WTC11 (cell line): Measurements from ENCODE around the gene TEX51. TPM values are rescaled to one million over a fixed set of nuclear protein-coding genes. Genes with fewer than 3 reads are reported as not detected.

ENCODE experiments used
- CBFB ChIP-seq: sonication (generic); formaldehyde crosslinking; IDR thresholded peaks from 2 replicates; pipeline ENCODE4 v1.8.1; 2022; ENCODE audit warnings: mild to moderate bottlenecking, low read depth, missing genetic modification reagents
- EMX1 ChIP-seq: fragments of 250-450 bp; sonication (Bioruptor Pico); IDR thresholded peaks from 2 replicates; pipeline ENCODE4 v1.8.0; 2021; ENCODE audit warnings: mild to moderate bottlenecking
- ETV6 ChIP-seq: sonication (generic); formaldehyde crosslinking; IDR thresholded peaks from 2 replicates; pipeline ENCODE4 v1.8.1; 2022; ENCODE audit warnings: mild to moderate bottlenecking, missing genetic modification reagents
- FOXJ3 ChIP-seq: sonication (generic); formaldehyde crosslinking; IDR thresholded peaks from 2 replicates; pipeline ENCODE4 v1.9.0; 2021; ENCODE audit warnings: missing genetic modification reagents, mild to moderate bottlenecking, borderline replicate concordance
- FOXK1 ChIP-seq: sonication (generic); formaldehyde crosslinking; IDR thresholded peaks from 2 replicates; pipeline ENCODE4 v1.8.0; 2022; ENCODE audit warnings: mild to moderate bottlenecking, moderate library complexity, missing genetic modification reagents
- FOXP1 ChIP-seq: sonication (generic); formaldehyde crosslinking; IDR thresholded peaks from 2 replicates; pipeline ENCODE4 v1.8.0; 2022; ENCODE audit warnings: missing genetic modification reagents, mild to moderate bottlenecking, moderate library complexity, borderline replicate concordance
- HMGA2 ChIP-seq: fragments of 250-450 bp; sonication (Bioruptor Pico); IDR thresholded peaks from 2 replicates; pipeline ENCODE4 v1.4.0; 2021; ENCODE audit warnings: mild to moderate bottlenecking, moderate library complexity
- IRF2 ChIP-seq: sonication (generic); formaldehyde crosslinking; IDR thresholded peaks from 2 replicates; pipeline ENCODE4 v1.8.0; 2022; ENCODE audit warnings: low read depth, missing genetic modification reagents, borderline replicate concordance
- JUN ChIP-seq: sonication (generic); formaldehyde crosslinking; IDR thresholded peaks from 2 replicates; pipeline ENCODE4 v1.8.0; 2023; ENCODE audit warnings: mild to moderate bottlenecking, missing genetic modification reagents
- MXD4 ChIP-seq: fragments of 250-450 bp; sonication (Bioruptor Pico); IDR thresholded peaks from 2 replicates; pipeline ENCODE4 v1.8.0; 2021; ENCODE audit warnings: mild to moderate bottlenecking, moderate library complexity, borderline replicate concordance
- MYBL2 ChIP-seq: sonication (generic); formaldehyde crosslinking; IDR thresholded peaks from 2 replicates; pipeline ENCODE4 v1.8.1; 2023; ENCODE audit warnings: mild to moderate bottlenecking, moderate library complexity, missing genetic modification reagents
- NR2C2 ChIP-seq: sonication (generic); formaldehyde crosslinking; IDR thresholded peaks from 2 replicates; pipeline ENCODE4 v1.8.0; 2022; ENCODE audit warnings: mild to moderate bottlenecking, missing genetic modification reagents
- SMAD4 ChIP-seq: sonication (generic); formaldehyde crosslinking; IDR thresholded peaks from 2 replicates; pipeline ENCODE4 v1.8.0; 2022; ENCODE audit warnings: mild to moderate bottlenecking, missing genetic modification reagents
- SOX15 ChIP-seq: fragments of 250-450 bp; sonication (Bioruptor Pico); IDR thresholded peaks from 2 replicates; pipeline ENCODE4 v1.9.0; 2021; ENCODE audit warnings: mild to moderate bottlenecking
- TEAD4 ChIP-seq: sonication (generic); formaldehyde crosslinking; IDR thresholded peaks from 2 replicates; pipeline ENCODE4 v1.8.0; 2022; ENCODE audit warnings: mild to moderate bottlenecking, missing genetic modification reagents
- ZNF232 ChIP-seq: sonication (generic); formaldehyde crosslinking; IDR thresholded peaks from 2 replicates; pipeline ENCODE4 v1.8.0; 2022; ENCODE audit warnings: mild to moderate bottlenecking, missing genetic modification reagents
- ZNF263 ChIP-seq: sonication (generic); formaldehyde crosslinking; IDR thresholded peaks from 2 replicates; pipeline ENCODE4 v1.8.1; 2022; ENCODE audit warnings: low read depth, mild to moderate bottlenecking, moderate library complexity, missing genetic modification reagents
- total RNA-seq: library from RNA; stranded (reverse); gene quantifications from 3 replicates; pipeline ENCODE4 v1.2.3, GENCODE V29; 2021
- TF ChIP-seq, protein P1 (sequence below): sonication (generic); formaldehyde crosslinking; IDR thresholded peaks from 2 replicates; pipeline ENCODE4 v1.8.0; 2022; ENCODE audit warnings: missing genetic modification reagents
- TF ChIP-seq, protein P2 (sequence below): fragments of 250-450 bp; sonication (Bioruptor Pico); conservative IDR thresholded peaks from 2 replicates; pipeline ENCODE4 v1.9.0; 2021; ENCODE audit warnings: mild to moderate bottlenecking
- TF ChIP-seq, protein P3 (sequence below): sonication (generic); formaldehyde crosslinking; IDR thresholded peaks from 2 replicates; pipeline ENCODE4 v1.8.0; 2022; ENCODE audit warnings: mild to moderate bottlenecking, missing genetic modification reagents
- TF ChIP-seq, protein P4 (sequence below): fragments of 250-450 bp; sonication (Bioruptor Pico); IDR thresholded peaks from 2 replicates; pipeline ENCODE4 v1.9.0; 2021; ENCODE audit warnings: mild to moderate bottlenecking, borderline replicate concordance
- TF ChIP-seq, protein P5 (sequence below): sonication (generic); formaldehyde crosslinking; IDR thresholded peaks from 2 replicates; pipeline ENCODE4 v1.8.1; 2022; ENCODE audit warnings: low read depth, missing genetic modification reagents, borderline replicate concordance
- TF ChIP-seq, protein P6 (sequence below): sonication (generic); formaldehyde crosslinking; IDR thresholded peaks from 2 replicates; pipeline ENCODE4 v1.8.1; 2022; ENCODE audit warnings: mild to moderate bottlenecking, missing genetic modification reagents, moderate library complexity, borderline replicate concordance
- TF ChIP-seq, protein P7 (sequence below): sonication (generic); formaldehyde crosslinking; IDR thresholded peaks from 2 replicates; pipeline ENCODE4 v1.8.1; 2023; ENCODE audit warnings: mild to moderate bottlenecking, missing genetic modification reagents

TEX51 gene
- total RNA-seq, 1 experiment from 2014 or later, result not detected

DNA sequence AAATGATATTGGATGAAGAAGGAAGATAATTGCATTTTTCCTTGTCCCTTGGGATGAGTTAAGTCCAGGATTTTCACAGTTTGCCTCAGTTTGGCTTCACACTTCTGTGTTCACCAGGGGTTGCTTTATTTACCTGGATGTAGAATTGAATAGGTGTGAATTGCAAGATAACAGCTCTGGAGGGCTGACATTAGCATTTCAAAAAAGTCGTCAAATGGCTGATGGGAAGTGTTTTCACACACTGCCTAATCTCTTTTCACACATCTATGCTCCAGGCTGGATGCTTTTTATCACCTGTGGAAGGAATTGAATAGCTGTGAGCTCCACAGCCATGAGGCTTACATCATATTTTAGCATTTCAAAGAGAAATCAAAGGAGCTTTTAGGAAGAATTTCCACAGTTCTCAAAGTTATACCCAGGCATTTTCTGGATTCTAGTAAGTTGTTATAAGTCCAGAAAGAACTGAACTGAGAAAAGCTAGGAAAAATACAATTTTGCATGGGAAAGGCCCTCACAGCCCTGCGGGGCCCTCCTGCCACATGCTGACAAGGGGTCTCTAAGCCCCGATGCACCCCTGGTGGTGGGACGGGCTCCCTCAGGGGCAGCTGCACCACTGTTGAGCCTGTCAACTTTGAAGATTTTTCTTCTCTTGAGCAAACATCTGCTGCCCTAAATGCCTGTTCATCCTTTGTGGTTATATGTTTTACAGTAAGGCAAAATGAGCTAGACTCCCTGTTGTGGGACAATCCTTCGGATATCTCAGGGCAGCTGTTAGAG lies 43.9 kb downstream of the TEX51 start (continued):
- TF ChIP-seq FOXK1 (CRISPR knock-in tag) (0 out of 2 replicates have a peak, but pooled peaks have one; percentile 23), SMAD4 (no peak), HMGA2 (no peak), SOX15 (CRISPR knock-in tag) (no peak), MYBL2 (0 out of 2 replicates have a peak, but pooled peaks have one; percentile 38), MXD4 (CRISPR knock-in tag) (no peak), NR2C2 (CRISPR knock-in tag) (no peak), IRF2 (CRISPR knock-in tag) (no peak), CBFB (CRISPR knock-in tag) (no peak), EMX1 (CRISPR knock-in tag) (no peak), ETV6 (CRISPR knock-in tag) (no peak), ZNF232 (CRISPR knock-in tag) (no peak), FOXJ3 (CRISPR knock-in tag) (no peak), FOXP1 (no peak), ZNF263 (CRISPR knock-in tag) (no peak), TEAD4 (CRISPR knock-in tag) (no peak), JUN (no peak)
- TF ChIP-seq, protein P1, sequence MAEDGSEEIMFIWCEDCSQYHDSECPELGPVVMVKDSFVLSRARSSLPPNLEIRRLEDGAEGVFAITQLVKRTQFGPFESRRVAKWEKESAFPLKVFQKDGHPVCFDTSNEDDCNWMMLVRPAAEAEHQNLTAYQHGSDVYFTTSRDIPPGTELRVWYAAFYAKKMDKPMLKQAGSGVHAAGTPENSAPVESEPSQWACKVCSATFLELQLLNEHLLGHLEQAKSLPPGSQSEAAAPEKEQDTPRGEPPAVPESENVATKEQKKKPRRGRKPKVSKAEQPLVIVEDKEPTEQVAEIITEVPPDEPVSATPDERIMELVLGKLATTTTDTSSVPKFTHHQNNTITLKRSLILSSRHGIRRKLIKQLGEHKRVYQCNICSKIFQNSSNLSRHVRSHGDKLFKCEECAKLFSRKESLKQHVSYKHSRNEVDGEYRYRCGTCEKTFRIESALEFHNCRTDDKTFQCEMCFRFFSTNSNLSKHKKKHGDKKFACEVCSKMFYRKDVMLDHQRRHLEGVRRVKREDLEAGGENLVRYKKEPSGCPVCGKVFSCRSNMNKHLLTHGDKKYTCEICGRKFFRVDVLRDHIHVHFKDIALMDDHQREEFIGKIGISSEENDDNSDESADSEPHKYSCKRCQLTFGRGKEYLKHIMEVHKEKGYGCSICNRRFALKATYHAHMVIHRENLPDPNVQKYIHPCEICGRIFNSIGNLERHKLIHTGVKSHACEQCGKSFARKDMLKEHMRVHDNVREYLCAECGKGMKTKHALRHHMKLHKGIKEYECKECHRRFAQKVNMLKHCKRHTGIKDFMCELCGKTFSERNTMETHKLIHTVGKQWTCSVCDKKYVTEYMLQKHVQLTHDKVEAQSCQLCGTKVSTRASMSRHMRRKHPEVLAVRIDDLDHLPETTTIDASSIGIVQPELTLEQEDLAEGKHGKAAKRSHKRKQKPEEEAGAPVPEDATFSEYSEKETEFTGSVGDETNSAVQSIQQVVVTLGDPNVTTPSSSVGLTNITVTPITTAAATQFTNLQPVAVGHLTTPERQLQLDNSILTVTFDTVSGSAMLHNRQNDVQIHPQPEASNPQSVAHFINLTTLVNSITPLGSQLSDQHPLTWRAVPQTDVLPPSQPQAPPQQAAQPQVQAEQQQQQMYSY (CRISPR knock-in tag), result no peak
- TF ChIP-seq, protein P2, sequence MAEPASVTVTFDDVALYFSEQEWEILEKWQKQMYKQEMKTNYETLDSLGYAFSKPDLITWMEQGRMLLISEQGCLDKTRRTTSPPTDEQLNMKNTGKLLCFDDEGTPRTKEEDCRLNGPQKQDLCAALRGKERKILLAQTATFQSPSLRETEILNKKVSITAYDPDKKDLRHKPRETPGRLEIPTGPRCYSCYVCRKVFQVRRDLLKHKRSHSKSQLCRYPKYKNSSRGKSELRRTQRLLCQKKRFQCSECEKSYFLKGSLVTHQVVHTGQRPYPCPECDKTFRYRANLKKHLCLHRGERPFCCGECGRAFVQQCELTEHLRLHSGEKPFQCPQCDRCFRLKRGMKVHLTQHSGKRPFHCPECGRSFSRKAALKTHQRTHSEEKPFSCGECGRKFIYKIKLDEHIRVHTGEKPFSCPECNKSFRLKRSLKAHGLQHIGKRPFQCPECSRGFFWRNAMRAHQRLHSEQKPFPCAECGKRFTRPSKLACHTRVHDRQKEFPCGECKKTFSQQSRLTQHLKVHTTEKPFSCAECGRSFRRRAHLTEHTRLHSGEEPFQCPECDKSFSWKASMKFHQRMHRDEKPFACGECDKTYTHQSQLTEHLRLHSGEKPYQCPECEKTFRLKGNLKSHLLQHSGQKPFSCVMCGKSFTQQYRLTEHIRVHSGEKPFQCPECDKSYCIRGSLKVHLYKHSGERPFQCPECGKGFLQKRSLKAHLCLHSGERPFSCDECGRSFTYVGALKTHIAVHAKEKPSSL (CRISPR knock-in tag), result no peak
- TF ChIP-seq, protein P3, sequence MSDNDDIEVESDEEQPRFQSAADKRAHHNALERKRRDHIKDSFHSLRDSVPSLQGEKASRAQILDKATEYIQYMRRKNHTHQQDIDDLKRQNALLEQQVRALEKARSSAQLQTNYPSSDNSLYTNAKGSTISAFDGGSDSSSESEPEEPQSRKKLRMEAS (CRISPR knock-in tag), result peak; percentile 55; the same call in 1 of the 2 replicates
- TF ChIP-seq, protein P4, sequence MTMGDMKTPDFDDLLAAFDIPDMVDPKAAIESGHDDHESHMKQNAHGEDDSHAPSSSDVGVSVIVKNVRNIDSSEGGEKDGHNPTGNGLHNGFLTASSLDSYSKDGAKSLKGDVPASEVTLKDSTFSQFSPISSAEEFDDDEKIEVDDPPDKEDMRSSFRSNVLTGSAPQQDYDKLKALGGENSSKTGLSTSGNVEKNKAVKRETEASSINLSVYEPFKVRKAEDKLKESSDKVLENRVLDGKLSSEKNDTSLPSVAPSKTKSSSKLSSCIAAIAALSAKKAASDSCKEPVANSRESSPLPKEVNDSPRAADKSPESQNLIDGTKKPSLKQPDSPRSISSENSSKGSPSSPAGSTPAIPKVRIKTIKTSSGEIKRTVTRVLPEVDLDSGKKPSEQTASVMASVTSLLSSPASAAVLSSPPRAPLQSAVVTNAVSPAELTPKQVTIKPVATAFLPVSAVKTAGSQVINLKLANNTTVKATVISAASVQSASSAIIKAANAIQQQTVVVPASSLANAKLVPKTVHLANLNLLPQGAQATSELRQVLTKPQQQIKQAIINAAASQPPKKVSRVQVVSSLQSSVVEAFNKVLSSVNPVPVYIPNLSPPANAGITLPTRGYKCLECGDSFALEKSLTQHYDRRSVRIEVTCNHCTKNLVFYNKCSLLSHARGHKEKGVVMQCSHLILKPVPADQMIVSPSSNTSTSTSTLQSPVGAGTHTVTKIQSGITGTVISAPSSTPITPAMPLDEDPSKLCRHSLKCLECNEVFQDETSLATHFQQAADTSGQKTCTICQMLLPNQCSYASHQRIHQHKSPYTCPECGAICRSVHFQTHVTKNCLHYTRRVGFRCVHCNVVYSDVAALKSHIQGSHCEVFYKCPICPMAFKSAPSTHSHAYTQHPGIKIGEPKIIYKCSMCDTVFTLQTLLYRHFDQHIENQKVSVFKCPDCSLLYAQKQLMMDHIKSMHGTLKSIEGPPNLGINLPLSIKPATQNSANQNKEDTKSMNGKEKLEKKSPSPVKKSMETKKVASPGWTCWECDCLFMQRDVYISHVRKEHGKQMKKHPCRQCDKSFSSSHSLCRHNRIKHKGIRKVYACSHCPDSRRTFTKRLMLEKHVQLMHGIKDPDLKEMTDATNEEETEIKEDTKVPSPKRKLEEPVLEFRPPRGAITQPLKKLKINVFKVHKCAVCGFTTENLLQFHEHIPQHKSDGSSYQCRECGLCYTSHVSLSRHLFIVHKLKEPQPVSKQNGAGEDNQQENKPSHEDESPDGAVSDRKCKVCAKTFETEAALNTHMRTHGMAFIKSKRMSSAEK (CRISPR knock-in tag), result no peak
- TF ChIP-seq, protein P5, sequence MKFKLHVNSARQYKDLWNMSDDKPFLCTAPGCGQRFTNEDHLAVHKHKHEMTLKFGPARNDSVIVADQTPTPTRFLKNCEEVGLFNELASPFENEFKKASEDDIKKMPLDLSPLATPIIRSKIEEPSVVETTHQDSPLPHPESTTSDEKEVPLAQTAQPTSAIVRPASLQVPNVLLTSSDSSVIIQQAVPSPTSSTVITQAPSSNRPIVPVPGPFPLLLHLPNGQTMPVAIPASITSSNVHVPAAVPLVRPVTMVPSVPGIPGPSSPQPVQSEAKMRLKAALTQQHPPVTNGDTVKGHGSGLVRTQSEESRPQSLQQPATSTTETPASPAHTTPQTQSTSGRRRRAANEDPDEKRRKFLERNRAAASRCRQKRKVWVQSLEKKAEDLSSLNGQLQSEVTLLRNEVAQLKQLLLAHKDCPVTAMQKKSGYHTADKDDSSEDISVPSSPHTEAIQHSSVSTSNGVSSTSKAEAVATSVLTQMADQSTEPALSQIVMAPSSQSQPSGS, result no peak
- TF ChIP-seq, protein P6, sequence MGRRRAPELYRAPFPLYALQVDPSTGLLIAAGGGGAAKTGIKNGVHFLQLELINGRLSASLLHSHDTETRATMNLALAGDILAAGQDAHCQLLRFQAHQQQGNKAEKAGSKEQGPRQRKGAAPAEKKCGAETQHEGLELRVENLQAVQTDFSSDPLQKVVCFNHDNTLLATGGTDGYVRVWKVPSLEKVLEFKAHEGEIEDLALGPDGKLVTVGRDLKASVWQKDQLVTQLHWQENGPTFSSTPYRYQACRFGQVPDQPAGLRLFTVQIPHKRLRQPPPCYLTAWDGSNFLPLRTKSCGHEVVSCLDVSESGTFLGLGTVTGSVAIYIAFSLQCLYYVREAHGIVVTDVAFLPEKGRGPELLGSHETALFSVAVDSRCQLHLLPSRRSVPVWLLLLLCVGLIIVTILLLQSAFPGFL (CRISPR knock-in tag), result no peak
- TF ChIP-seq, protein P7, sequence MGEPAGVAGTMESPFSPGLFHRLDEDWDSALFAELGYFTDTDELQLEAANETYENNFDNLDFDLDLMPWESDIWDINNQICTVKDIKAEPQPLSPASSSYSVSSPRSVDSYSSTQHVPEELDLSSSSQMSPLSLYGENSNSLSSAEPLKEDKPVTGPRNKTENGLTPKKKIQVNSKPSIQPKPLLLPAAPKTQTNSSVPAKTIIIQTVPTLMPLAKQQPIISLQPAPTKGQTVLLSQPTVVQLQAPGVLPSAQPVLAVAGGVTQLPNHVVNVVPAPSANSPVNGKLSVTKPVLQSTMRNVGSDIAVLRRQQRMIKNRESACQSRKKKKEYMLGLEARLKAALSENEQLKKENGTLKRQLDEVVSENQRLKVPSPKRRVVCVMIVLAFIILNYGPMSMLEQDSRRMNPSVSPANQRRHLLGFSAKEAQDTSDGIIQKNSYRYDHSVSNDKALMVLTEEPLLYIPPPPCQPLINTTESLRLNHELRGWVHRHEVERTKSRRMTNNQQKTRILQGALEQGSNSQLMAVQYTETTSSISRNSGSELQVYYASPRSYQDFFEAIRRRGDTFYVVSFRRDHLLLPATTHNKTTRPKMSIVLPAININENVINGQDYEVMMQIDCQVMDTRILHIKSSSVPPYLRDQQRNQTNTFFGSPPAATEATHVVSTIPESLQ, result no peak
